Measurements from ENCODE around the gene SELENOT. TPM values are rescaled to one million over a fixed set of nuclear protein-coding genes. Genes with fewer than 3 reads are reported as not detected.

Gene SELENOT
- total RNA-seq, 1 donor from 2014 or later: 70.0 TPM

DNA sequence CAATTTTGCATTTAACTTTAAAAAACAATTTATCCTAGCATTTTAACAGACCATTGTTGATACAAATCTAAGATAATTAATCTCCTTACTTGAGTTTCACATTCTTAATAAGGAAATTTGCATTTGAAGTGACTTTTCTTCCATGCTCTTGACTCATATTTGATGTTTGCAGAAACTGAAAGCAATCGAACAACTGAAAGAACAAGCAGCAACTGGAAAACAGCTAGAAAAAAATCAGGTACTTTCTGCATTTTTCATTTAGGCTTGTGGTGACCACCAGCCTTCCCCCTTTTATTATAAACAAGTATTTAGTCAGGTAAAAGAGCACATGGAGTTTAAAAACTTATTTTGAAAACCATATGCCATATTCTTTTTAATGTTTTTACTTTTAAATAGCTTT, 20.1 kb upstream of the SELENOT start:
- no peaks in the 10 kb centered on the region for H3K27me3 ChIP-seq
- no peak overlapping the region for H3K4me3 ChIP-seq
- H3K36me3 ChIP-seq: peaks cover 0 to 33% of the 10 kb centered on the region in 2 donors
- DNase-seq (ENCODE audit: extremely low spot score in 2 of 2): no peak
- TF ChIP-seq POLR2AphosphoS5 (IDR thresholded peaks at IDR 0.05; ENCODE audit: insufficient read depth in 1 of 2, low read depth in 1 of 2): no peak
- TF ChIP-seq, protein P1, sequence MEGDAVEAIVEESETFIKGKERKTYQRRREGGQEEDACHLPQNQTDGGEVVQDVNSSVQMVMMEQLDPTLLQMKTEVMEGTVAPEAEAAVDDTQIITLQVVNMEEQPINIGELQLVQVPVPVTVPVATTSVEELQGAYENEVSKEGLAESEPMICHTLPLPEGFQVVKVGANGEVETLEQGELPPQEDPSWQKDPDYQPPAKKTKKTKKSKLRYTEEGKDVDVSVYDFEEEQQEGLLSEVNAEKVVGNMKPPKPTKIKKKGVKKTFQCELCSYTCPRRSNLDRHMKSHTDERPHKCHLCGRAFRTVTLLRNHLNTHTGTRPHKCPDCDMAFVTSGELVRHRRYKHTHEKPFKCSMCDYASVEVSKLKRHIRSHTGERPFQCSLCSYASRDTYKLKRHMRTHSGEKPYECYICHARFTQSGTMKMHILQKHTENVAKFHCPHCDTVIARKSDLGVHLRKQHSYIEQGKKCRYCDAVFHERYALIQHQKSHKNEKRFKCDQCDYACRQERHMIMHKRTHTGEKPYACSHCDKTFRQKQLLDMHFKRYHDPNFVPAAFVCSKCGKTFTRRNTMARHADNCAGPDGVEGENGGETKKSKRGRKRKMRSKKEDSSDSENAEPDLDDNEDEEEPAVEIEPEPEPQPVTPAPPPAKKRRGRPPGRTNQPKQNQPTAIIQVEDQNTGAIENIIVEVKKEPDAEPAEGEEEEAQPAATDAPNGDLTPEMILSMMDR (IDR thresholded peaks at IDR 0.05): no peak
- TF ChIP-seq POLR2A (IDR thresholded peaks at IDR 0.05): no peak
- intact Hi-C loops (cut with DNase I): no loop called here
- H3K9me3 ChIP-seq: no peaks in the 10 kb centered on the region
- no peaks in the 10 kb centered on the region for H3K4me1 ChIP-seq
- H3K27ac ChIP-seq: no peak overlapping the region

DNA sequence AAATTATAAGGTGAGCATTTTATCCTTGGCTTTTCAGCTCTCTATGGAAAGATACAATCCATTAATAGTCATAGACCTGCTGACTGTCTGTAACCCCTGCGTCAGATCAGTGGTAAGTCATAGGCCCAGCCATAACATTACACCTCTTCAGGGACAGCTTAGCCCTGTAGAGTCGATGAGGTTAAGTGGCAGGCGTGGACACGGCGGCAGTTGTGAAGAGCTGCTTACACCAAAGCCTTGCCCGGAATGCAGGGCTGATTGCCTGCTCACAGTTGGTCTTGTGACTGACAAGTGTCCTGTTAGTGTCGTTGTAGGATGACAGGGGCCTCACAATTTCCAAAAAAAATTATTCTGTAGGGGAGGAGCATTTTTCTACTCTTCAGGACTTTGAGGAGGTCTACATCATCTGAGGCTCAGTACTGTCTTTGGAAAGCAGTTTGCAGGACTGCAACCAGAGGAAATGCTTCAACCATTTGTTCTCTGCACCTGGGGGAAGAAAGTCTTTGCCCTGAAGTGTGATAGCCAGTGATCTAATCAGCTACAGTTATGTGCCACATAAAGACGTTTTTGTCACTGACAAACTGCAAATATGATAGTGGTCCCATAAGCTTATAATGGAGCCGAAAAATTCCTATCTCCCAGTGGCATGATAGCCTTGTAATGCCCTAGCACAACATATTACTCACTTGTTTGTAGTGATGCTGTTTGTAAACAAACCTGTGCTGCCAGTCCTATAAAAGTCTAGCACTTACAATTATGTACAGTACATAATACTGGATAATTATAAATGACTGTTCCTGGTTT, 14.9 kb upstream of the SELENOT start:
- Histone ChIP-seq H3K4me3 (no peak overlapping the region), H3K27me3 (no peaks in the 10 kb centered on the region), H3K9me3 (no peaks in the 10 kb centered on the region), H3K36me3 (peaks cover 0 to 27% of the 10 kb centered on the region in 2 donors), H3K27ac (no peak overlapping the region), H3K4me1 (no peaks in the 10 kb centered on the region)
- DNase-seq (ENCODE audit: extremely low spot score in 2 of 2): no peak
- intact Hi-C loops (cut with DNase I): no loop called here
- TF ChIP-seq POLR2AphosphoS5 (IDR thresholded peaks at IDR 0.05; ENCODE audit: insufficient read depth in 1 of 2, low read depth in 1 of 2): no peak
- TF ChIP-seq, protein P1 (IDR thresholded peaks at IDR 0.05): no peak
- no peak for TF ChIP-seq POLR2A (IDR thresholded peaks at IDR 0.05)

DNA sequence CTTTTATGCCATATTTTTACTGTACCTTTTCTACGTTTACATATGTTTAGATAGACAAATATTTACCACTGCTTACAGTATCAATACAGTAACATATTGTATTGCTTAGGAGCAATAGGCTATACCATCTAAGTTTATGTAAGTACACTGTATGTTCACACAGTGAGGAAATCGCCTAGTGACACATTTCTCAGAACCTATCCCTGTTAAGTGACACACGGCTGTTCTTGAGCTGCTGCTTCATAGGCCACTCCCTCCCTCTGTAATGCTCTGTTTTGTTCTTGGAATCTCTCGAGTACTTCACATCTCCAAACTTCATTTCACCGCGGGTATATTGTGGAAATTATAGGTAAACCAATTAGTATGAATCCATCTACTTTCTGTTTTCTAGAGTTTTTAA, 13.4 kb upstream of the SELENOT start:
- Histone ChIP-seq H3K36me3 (peaks cover 0 to 12% of the 10 kb centered on the region in 2 donors), H3K27me3 (no peaks in the 10 kb centered on the region), H3K9me3 (no peaks in the 10 kb centered on the region), H3K4me1 (no peaks in the 10 kb centered on the region), H3K27ac (no peak overlapping the region), H3K4me3 (no peak overlapping the region)
- TF ChIP-seq POLR2AphosphoS5 (IDR thresholded peaks at IDR 0.05; ENCODE audit: insufficient read depth in 1 of 2, low read depth in 1 of 2) (no peak), POLR2A (IDR thresholded peaks at IDR 0.05) (no peak)
- TF ChIP-seq, protein P1 (IDR thresholded peaks at IDR 0.05): no peak
- intact Hi-C loops (cut with DNase I): no loop called here
- DNase-seq (ENCODE audit: extremely low spot score in 2 of 2): no peak

DNA sequence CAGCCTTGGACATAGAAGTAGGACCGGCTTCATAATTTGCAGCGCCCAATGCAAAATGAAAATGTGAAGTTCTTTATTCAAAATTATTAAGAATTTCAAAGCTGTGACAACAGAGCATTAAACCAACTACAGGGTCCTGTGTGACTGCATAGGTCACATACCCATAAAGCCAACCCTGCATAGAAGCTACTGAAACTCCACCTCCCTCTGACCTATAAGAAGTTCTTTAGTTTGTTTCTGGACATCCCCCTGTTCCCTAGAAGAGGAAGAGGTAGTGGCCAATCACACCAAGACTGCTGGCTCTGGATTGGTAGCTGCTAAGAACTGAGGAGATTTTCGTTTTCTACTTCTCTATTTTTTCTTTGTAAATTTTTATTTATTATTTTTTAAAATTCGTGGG, 9.0 kb upstream of the SELENOT start:
- no peak for DNase-seq (ENCODE audit: extremely low spot score in 2 of 2)
- H3K27me3 ChIP-seq: no peaks in the 10 kb centered on the region
- no peak for TF ChIP-seq POLR2A (IDR thresholded peaks at IDR 0.05)
- TF ChIP-seq, protein P1 (IDR thresholded peaks at IDR 0.05): no peak
- TF ChIP-seq POLR2AphosphoS5 (IDR thresholded peaks at IDR 0.05; ENCODE audit: insufficient read depth in 1 of 2, low read depth in 1 of 2): no peak
- no peaks in the 10 kb centered on the region for H3K9me3 ChIP-seq
- no peaks in the 10 kb centered on the region for H3K36me3 ChIP-seq
- no peak overlapping the region for H3K4me3 ChIP-seq
- no peaks in the 10 kb centered on the region for H3K4me1 ChIP-seq
- intact Hi-C loops (cut with DNase I): no loop called here
- no peak overlapping the region for H3K27ac ChIP-seq

DNA sequence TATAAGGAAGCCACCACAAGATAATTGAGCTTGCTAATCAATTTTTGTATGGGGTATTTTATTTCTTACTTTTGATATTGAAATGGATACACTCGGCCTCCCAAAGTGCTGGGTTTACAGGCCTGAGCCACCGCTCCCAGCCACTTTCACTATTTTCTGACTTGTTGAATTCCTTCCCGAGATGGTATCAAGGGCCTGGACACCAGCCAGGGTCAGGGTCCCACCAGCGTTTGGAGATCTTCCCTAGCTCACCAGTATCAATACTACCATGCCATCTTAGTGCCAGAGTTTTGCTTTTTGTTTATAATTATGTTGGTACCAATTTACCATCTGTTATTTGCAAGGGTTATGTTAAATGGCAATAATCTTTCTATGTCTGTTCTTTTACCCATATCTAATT, 5.5 kb upstream of the SELENOT start:
- intact Hi-C loops (cut with DNase I): no loop called here
- no peak for DNase-seq (ENCODE audit: extremely low spot score in 2 of 2)
- H3K27me3 ChIP-seq: no peaks in the 10 kb centered on the region
- TF ChIP-seq, protein P1 (IDR thresholded peaks at IDR 0.05): no peak
- TF ChIP-seq POLR2AphosphoS5 (IDR thresholded peaks at IDR 0.05; ENCODE audit: insufficient read depth in 1 of 2, low read depth in 1 of 2) (no peak), POLR2A (IDR thresholded peaks at IDR 0.05) (no peak)
- no peaks in the 10 kb centered on the region for H3K9me3 ChIP-seq
- H3K4me1 ChIP-seq: peaks cover 9% of the 10 kb centered on the region
- no peak overlapping the region for H3K27ac ChIP-seq
- no peaks in the 10 kb centered on the region for H3K36me3 ChIP-seq
- H3K4me3 ChIP-seq: no peak overlapping the region
